Measurements from ENCODE around the gene ZBTB17. TPM values are rescaled to one million over a fixed set of nuclear protein-coding genes. Genes with fewer than 3 reads are reported as not detected.

Gene ZBTB17
- total RNA-seq, 2 donors from 2014 or later, result 14.8 to 27.5 TPM

- H3K27me3 ChIP-seq, result no peaks in the 10 kb centered on the region
- no peaks in the 10 kb centered on the region for H3K9me3 ChIP-seq
- peaks cover 0 to 89% of the 10 kb centered on the region in 2 donors for H3K4me1 ChIP-seq
- no peak overlapping the region for H3K4me3 ChIP-seq
- peak overlapping the region; percentile 26 to 35 for H3K27ac ChIP-seq
- H3K36me3 ChIP-seq, result no peaks in the 10 kb centered on the region
- no peak for DNase-seq (ENCODE audit: low spot score)
- TF ChIP-seq CTCF (IDR thresholded peaks at IDR 0.05), result no peak
Observed at GRCh38 chr1:15953791-15954241, 22.1 kb downstream of the ZBTB17 start.

GRCh38 chr1:15953294-15953771 is 22.6 kb downstream of the ZBTB17 start:
- Histone ChIP-seq H3K27me3 (no peaks in the 10 kb centered on the region), H3K9me3 (no peaks in the 10 kb centered on the region), H3K36me3 (no peaks in the 10 kb centered on the region), H3K27ac (peak overlapping the region; percentile 26 to 35), H3K4me1 (peaks cover 0 to 89% of the 10 kb centered on the region in 2 donors), H3K4me3 (no peak overlapping the region)
- no peak for DNase-seq (ENCODE audit: low spot score)
- no peak for TF ChIP-seq CTCF (IDR thresholded peaks at IDR 0.05)

- no peak for DNase-seq (ENCODE audit: low spot score)
- Histone ChIP-seq H3K9me3 (no peaks in the 10 kb centered on the region), H3K27me3 (no peaks in the 10 kb centered on the region), H3K4me3 (no peak overlapping the region), H3K4me1 (peaks cover 0 to 90% of the 10 kb centered on the region in 2 donors), H3K27ac (peak overlapping the region; percentile 35 to 90), H3K36me3 (peaks cover 7% of the 10 kb centered on the region)
- no peak for TF ChIP-seq CTCF (IDR thresholded peaks at IDR 0.05)
Observed at GRCh38 chr1:15952317-15953258, 23.3 kb downstream of the ZBTB17 start.

GRCh38 chr1:15951341-15952153 is 24.4 kb downstream of the ZBTB17 start:
- Histone ChIP-seq H3K27me3 (no peaks in the 10 kb centered on the region), H3K4me1 (peaks cover 0 to 87% of the 10 kb centered on the region in 2 donors), H3K36me3 (peaks cover 17% of the 10 kb centered on the region), H3K4me3 (no peak overlapping the region), H3K27ac (peak overlapping the region; percentile 90 to 96), H3K9me3 (no peaks in the 10 kb centered on the region)
- DNase-seq (ENCODE audit: low spot score), result no peak
- no peak for TF ChIP-seq CTCF (IDR thresholded peaks at IDR 0.05)

GRCh38 chr1:15950763-15951295 is 25.1 kb downstream of the ZBTB17 start:
- peak; percentile 88 for DNase-seq (ENCODE audit: low spot score)
- Histone ChIP-seq H3K9me3 (no peaks in the 10 kb centered on the region), H3K4me3 (no peak overlapping the region), H3K4me1 (peaks cover 0 to 80% of the 10 kb centered on the region in 2 donors), H3K36me3 (peaks cover 24% of the 10 kb centered on the region), H3K27ac (peak overlapping the region; percentile 90 to 96), H3K27me3 (no peaks in the 10 kb centered on the region)
- TF ChIP-seq CTCF (IDR thresholded peaks at IDR 0.05), result no peak

Data from right atrium auricular region (tissue), 2 donors.